Measurements from ENCODE around the gene RUNX3.

- TF ChIP-seq MAX (IDR thresholded peaks at IDR 0.05): no peak
- TF ChIP-seq TCF12 (IDR thresholded peaks at IDR 0.05; ENCODE audit: low read depth, low read length): no peak
- no peak for TF ChIP-seq TEAD4 (IDR thresholded peaks at IDR 0.05; ENCODE audit: low read depth, low read length)
- peak in 1 of 2 experiments; percentile 7; a peak in 1 of 4 replicates for TF ChIP-seq HDAC2 (IDR thresholded peaks at IDR 0.05; ENCODE audit: borderline replicate concordance in 1 of 2, low read depth in 2 of 2, low read length in 2 of 2)
- TF ChIP-seq RBBP5 (IDR thresholded peaks at IDR 0.05; ENCODE audit: borderline replicate concordance, low read depth, low read length): no peak
- no peak for TF ChIP-seq NRF1 (IDR thresholded peaks at IDR 0.05; ENCODE audit: low read depth, low read length)
- no peak for TF ChIP-seq RXRA (IDR thresholded peaks at IDR 0.05; ENCODE audit: insufficient read depth, low read depth, low read length)
- peak in 2 of 3 experiments; percentile 19 to 30; a peak in 2 of 4 replicates for TF ChIP-seq CTCF (IDR thresholded peaks at IDR 0.05; ENCODE audit: control extremely low read depth in 1 of 3, insufficient read depth in 1 of 3, low read depth in 1 of 3, low read length in 3 of 3)
- no peak for TF ChIP-seq SP1 (IDR thresholded peaks at IDR 0.05; ENCODE audit: low read depth, low read length)
- no peak for TF ChIP-seq YY1 (IDR thresholded peaks at IDR 0.05; ENCODE audit: low read depth, low read length)
- TF ChIP-seq EZH2 (IDR thresholded peaks at IDR 0.05; ENCODE audit: low read depth, low read length, severe bottlenecking): no peak
- no peak for TF ChIP-seq SIX5 (IDR thresholded peaks at IDR 0.05; ENCODE audit: low read depth, low read length)
- no peak for TF ChIP-seq GABPA (IDR thresholded peaks at IDR 0.05; ENCODE audit: borderline replicate concordance, insufficient read depth, low read length)
Observed at GRCh38 chr1:24934310-24935195, 4.5 kb upstream of the RUNX3 start.

All from H1 (cell line).